CD14-positive monocyte (primary cell): ENCODE results near the gene PUM2. TPM values are rescaled to one million over a fixed set of nuclear protein-coding genes. Genes with fewer than 3 reads are reported as not detected.

ENCODE experiments used
- DNase-seq, 3 donors: peaks; one replicate each; pipeline ENCODE4 v3.0.0-alpha.2; 2011 to 2022
- H2AFZ ChIP-seq: 2 replicates; pipeline ENCODE4 v1.6.0; 2012; ENCODE audit warnings: mild to moderate bottlenecking, low read depth, low read length, inconsistent platforms; ENCODE audit not compliant: insufficient read depth, poor library complexity, severe bottlenecking
- H3K27ac ChIP-seq, 2 donors: 1 replicate in 1 of 2; 2 replicates in 1 of 2; pipeline ENCODE4 v1.5.1; 2012 to 2013; ENCODE audit warnings: low read length in 2 of 2, control low read depth in 1 of 2, inconsistent platforms in 1 of 2, low read depth in 1 of 2, mild to moderate bottlenecking in 1 of 2
- H3K27me3 ChIP-seq, 2 donors: one replicate each; pipeline versions ENCODE4 v1.6.0 to v1.6.1; 2011 to 2013; ENCODE audit warnings: low read length in 2 of 2; ENCODE audit not compliant: control insufficient read depth in 2 of 2, insufficient read depth in 2 of 2
- H3K36me3 ChIP-seq, 2 donors: replicated peaks in 1 of 2; 1 replicate in 1 of 2; 2 replicates in 1 of 2; pipeline versions ENCODE4 v1.5.1 to v1.6.1; 2012 to 2013; ENCODE audit warnings: low read length in 2 of 2, control low read depth in 1 of 2, inconsistent platforms in 1 of 2, mild to moderate bottlenecking in 1 of 2; ENCODE audit not compliant: insufficient read depth in 2 of 2, control insufficient read depth in 1 of 2
- H3K4me1 ChIP-seq, 2 donors: 1 replicate in 1 of 2; 2 replicates in 1 of 2; pipeline versions ENCODE4 v1.5.1 to v1.6.1; 2012 to 2013; ENCODE audit warnings: low read length in 2 of 2, control low read depth in 1 of 2, inconsistent platforms in 1 of 2, mild to moderate bottlenecking in 1 of 2, moderate library complexity in 1 of 2; ENCODE audit not compliant: insufficient read depth in 2 of 2, control insufficient read depth in 1 of 2
- H3K4me2 ChIP-seq: replicated peaks from 2 replicates; pipeline ENCODE3; 2012; ENCODE audit warnings: low read length, moderate library complexity, mild to moderate bottlenecking; ENCODE audit not compliant: poor library complexity, severe bottlenecking; ENCODE audit errors: extremely low read depth
- H3K4me3 ChIP-seq, 3 experiments: fragments of 200-600 bp in 1 of 3; sonication (generic) in 1 of 3; replicated peaks in 1 of 3; 1 replicate in 2 of 3; 2 replicates in 1 of 3; pipeline ENCODE4 v1.5.1; 2011 to 2013; ENCODE audit warnings: low read length in 3 of 3, mild to moderate bottlenecking in 3 of 3, control low read depth in 2 of 3, low read depth in 2 of 3, inconsistent platforms in 1 of 3, moderate library complexity in 1 of 3
- H3K79me2 ChIP-seq: 2 replicates; pipeline ENCODE4 v1.6.0; 2012; ENCODE audit warnings: mild to moderate bottlenecking, control low read depth, inconsistent platforms, low read length, moderate library complexity; ENCODE audit not compliant: insufficient read depth
- H3K9ac ChIP-seq: 2 replicates; pipeline ENCODE4 v1.6.0; 2017; ENCODE audit warnings: low read length, mild to moderate bottlenecking; ENCODE audit not compliant: insufficient read depth, poor library complexity, severe bottlenecking
- H3K9me3 ChIP-seq, 2 donors: replicated peaks in 1 of 2; 1 replicate in 1 of 2; 2 replicates in 1 of 2; pipeline versions ENCODE4 v1.5.1 to v1.6.1; 2012 to 2013; ENCODE audit warnings: low read length in 2 of 2, control low read depth in 1 of 2; ENCODE audit not compliant: control insufficient read depth in 1 of 2, insufficient read depth in 1 of 2
- H4K20me1 ChIP-seq: 2 replicates; pipeline ENCODE4 v1.6.0; 2012; ENCODE audit warnings: mild to moderate bottlenecking, low read length, control low read depth, moderate library complexity; ENCODE audit not compliant: insufficient read depth
- H3K27ac Mint-ChIP-seq, 7 donors: one replicate each; pipeline ENCODE4 v1.8.0; 2020; ENCODE audit warnings: mild to moderate bottlenecking in 7 of 7, mixed read lengths in 7 of 7, moderate library complexity in 6 of 7, inconsistent platforms in 2 of 7
- H3K27me3 Mint-ChIP-seq, 3 donors: one replicate each; pipeline ENCODE4 v1.8.0; 2021 to 2022; ENCODE audit warnings: low read depth in 3 of 3, mild to moderate bottlenecking in 3 of 3, mixed read lengths in 3 of 3, moderate library complexity in 3 of 3, inconsistent platforms in 1 of 3
- H3K36me3 Mint-ChIP-seq, 2 donors: one replicate each; pipeline ENCODE4 v1.8.0; 2020; ENCODE audit warnings: mixed read lengths in 2 of 2, inconsistent platforms in 1 of 2, mild to moderate bottlenecking in 1 of 2
- H3K4me1 Mint-ChIP-seq: one replicate; pipeline ENCODE4 v1.8.0; 2020; ENCODE audit warnings: mild to moderate bottlenecking, mixed read lengths
- H3K4me3 Mint-ChIP-seq, 2 donors: one replicate each; pipeline ENCODE4 v1.8.0; 2020; ENCODE audit warnings: mild to moderate bottlenecking in 2 of 2, mixed read lengths in 2 of 2, moderate library complexity in 1 of 2
- H3K9me3 Mint-ChIP-seq, 7 donors: one replicate each; pipeline ENCODE4 v1.8.0; 2020 to 2022; ENCODE audit warnings: mixed read lengths in 7 of 7, mild to moderate bottlenecking in 6 of 7, moderate library complexity in 6 of 7, inconsistent platforms in 2 of 7
- WGBS: methylation state at CpG from one replicate; pipeline ENCODE4 v1.1.5; 2013; ENCODE audit warnings: missing lambda C conversion rate; ENCODE audit not compliant: insufficient coverage; 5-methylcytosine and 5-hydroxymethylcytosine counted together
- intact Hi-C, 2 donors: fragments of 100-400 bp; cut with micrococcal nuclease; formaldehyde crosslinking; loops; one replicate each; pipeline versions ENCODE4 v1.15.0 to v1.15.1; 2023
- polyA plus RNA-seq, 3 donors: library from polyadenylated mRNA; depleted of rRNA in 1 of 3; unstranded in 2 of 3; stranded (reverse) in 1 of 3; fragments of 300-500 nt in 2 of 3; fragments of >200 nt in 1 of 3; fragmentation: Illumina TruSeq in 2 of 3; gene quantifications; 1 replicate in 2 of 3; 2 replicates in 1 of 3; pipeline ENCODE4 v1.2.3, GENCODE V29; 2012 to 2021
- TF ChIP-seq, protein P1 (sequence below): fragments of 200-600 bp; IDR thresholded peaks from one replicate; pipeline ENCODE4 v1.8.0; 2022; ENCODE audit warnings: antibody characterized with exemption, mild to moderate bottlenecking

The PUM2 gene
- polyA plus RNA-seq, 3 donors = 7.2 to 22.4 (median 8.3) TPM

DNA sequence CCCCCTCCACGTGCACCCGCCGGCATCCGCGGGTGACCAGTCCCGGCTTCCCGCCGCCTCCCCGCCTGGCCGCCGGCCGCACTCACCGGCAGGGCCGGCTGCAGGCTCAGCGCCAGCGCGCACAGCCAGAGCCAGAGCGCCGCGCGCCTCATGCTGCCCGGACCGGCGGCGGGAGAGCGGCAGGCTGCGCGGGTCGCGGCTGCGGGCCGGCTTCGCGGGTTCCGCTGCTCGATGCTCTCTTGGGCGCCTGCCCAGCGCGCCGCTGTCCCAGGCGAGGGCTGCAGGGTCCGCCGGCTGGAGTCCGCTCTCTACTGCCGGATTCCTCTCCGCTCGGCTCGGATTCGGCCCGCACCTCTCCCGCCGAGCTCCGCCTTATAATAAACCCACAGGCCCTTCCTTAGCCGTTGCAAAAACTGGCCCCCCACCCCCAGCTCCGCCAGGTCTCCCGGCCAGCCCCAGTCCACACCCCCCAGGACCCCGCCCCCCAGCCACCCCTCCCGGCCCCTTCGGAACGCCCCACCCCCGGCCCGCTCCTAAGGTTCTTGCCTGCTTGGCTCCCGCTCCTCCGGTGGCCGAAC, 125.8 kb downstream of the PUM2 start, which contains the start of gene SDC1:
TSS of gene SDC1 (minus strand) at position 415 of the 578 bp plus-strand sequence. CDS start at position 152, 263 bp downstream.
- TF ChIP-seq, protein P1, sequence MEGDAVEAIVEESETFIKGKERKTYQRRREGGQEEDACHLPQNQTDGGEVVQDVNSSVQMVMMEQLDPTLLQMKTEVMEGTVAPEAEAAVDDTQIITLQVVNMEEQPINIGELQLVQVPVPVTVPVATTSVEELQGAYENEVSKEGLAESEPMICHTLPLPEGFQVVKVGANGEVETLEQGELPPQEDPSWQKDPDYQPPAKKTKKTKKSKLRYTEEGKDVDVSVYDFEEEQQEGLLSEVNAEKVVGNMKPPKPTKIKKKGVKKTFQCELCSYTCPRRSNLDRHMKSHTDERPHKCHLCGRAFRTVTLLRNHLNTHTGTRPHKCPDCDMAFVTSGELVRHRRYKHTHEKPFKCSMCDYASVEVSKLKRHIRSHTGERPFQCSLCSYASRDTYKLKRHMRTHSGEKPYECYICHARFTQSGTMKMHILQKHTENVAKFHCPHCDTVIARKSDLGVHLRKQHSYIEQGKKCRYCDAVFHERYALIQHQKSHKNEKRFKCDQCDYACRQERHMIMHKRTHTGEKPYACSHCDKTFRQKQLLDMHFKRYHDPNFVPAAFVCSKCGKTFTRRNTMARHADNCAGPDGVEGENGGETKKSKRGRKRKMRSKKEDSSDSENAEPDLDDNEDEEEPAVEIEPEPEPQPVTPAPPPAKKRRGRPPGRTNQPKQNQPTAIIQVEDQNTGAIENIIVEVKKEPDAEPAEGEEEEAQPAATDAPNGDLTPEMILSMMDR = no peak
- Mint-ChIP-seq H3K4me1 (peaks cover 7% of the 10 kb centered on the region), H3K27ac (no peak within 1 kb of the TSS), H3K9me3 (peaks cover 0 to 11% (median 2%) of the 10 kb centered on the region in 7 donors), H3K36me3 (no peaks in the 10 kb centered on the region), H3K27me3 (peaks cover 48 to 78% (median 50%) of the 10 kb centered on the region in 3 donors), H3K4me3 (peak within 1 kb of the TSS in 1 of 2 donors; percentile 74)
- Histone ChIP-seq H4K20me1 (no peaks in the 10 kb centered on the region), H3K27me3 (peaks cover 32 to 54% of the 10 kb centered on the region in 2 donors), H3K9ac (no peak within 1 kb of the TSS), H3K36me3 (no peaks in the 10 kb centered on the region), H3K79me2 (no peaks in the 10 kb centered on the region), H3K27ac (no peak within 1 kb of the TSS), H3K9me3 (peaks cover 0 to 18% of the 10 kb centered on the region in 2 donors), H3K4me1 (peaks cover 11 to 26% of the 10 kb centered on the region in 2 donors), H3K4me3 (peak within 1 kb of the TSS in 1 of 3 experiments; percentile 62), H2AFZ (no peak within 1 kb of the TSS), H3K4me2 (peak within 1 kb of the TSS; percentile 70)
- intact Hi-C loops = no loop called here
- no peak for DNase-seq
- WGBS = under 1% methylated on average over 42 of the region's 65 CpGs

DNA sequence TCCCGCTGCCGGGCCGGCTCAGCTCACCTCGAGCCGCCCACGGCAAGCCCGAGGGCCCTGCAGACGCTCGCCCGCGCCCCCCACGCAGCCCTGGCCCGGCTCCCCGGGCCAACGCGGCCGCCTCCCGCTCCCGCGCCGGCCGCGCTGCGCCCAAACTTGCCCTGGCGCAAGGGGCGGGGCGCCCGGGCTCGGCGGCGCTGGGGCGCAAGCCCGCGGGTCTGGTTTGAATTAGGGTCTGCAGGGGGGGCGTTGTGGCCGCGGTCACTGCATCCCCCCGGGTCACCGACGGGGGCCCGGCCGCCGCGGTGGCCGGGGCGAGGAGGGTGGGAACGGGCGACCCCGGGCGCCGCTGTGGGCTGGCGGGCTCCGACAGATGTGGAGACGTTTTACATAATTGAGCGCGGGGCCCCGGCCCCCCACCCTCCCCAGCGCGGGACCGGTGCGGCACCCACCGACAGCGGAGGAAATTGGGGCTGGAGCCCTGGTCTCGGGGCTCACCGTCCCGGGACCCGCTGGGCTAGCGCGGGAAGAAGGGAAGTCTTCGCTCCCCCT, 126.4 kb downstream of the PUM2 start:
- Histone ChIP-seq H3K4me2 (peak overlapping the region; percentile 70), H3K9ac (no peak overlapping the region), H3K9me3 (peaks cover 0 to 18% of the 10 kb centered on the region in 2 donors), H3K79me2 (no peaks in the 10 kb centered on the region), H3K27me3 (peaks cover 32 to 54% of the 10 kb centered on the region in 2 donors), H4K20me1 (no peaks in the 10 kb centered on the region), H3K4me3 (peak overlapping the region in 1 of 3 experiments; percentile 62), H3K4me1 (peaks cover 11 to 26% of the 10 kb centered on the region in 2 donors), H2AFZ (no peak overlapping the region), H3K27ac (no peak overlapping the region), H3K36me3 (no peaks in the 10 kb centered on the region)
- no peak for DNase-seq
- Mint-ChIP-seq H3K4me1 (peaks cover 7% of the 10 kb centered on the region), H3K27me3 (peaks cover 46 to 77% (median 47%) of the 10 kb centered on the region in 3 donors), H3K27ac (no peak overlapping the region), H3K36me3 (no peaks in the 10 kb centered on the region), H3K9me3 (peaks cover 0 to 11% (median 2%) of the 10 kb centered on the region in 7 donors), H3K4me3 (no peak overlapping the region)
- intact Hi-C loops = no loop called here
- WGBS = under 1% methylated on average over 62 of the region's 70 CpGs
- TF ChIP-seq, protein P1 = no peak
